NCI-H146 treated with DMSO at 0.1 percent for 48 hours (cell line): ENCODE measurements around the gene ZRANB2.

Experiments
- DNase-seq: peaks from one replicate; lab custom pipeline; 2025; ENCODE audit not compliant: unreplicated experiment; lab: John Stamatoyannopoulos, UW

The ZRANB2 gene

DNA sequence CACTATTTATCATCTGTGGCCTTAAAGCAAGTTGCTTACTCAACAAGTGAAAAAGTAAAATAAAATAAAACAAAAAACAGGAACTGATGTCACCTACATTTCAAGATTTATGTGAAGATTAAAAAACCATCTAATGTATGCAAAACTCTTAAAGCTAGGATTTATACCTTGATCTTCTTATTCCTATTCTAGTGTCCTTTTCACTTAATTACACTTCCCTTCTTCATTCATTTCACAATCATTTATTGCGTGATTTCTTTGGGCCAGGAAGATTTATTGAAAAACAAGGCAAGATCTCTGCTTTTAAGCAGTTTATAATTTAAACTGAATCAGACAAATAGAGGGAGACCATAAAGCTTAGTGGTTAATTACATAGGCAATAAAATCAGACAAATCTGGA, 51.9 kb downstream of the ZRANB2 start:
- DNase-seq: no peak

DNA sequence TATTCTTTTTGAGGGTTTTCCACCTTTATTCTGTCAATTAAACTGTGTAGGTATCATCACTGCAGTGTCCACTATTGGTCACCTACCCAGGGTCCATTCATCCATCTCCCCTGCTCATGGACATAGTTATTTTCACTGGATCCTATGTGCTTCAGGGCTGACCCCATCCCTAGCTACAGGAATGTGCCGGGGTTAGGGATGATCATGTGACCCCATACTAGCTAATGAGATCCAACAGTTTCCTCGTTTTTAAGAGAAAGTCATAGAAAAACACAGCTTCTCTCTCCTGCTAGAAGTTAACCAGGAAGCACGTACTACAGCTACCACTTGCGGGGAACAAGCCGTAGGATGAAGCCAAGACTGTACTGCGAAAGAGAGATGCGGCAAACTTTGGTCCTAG, 52.8 kb downstream of the ZRANB2 start:
- DNase-seq: no peak

DNA sequence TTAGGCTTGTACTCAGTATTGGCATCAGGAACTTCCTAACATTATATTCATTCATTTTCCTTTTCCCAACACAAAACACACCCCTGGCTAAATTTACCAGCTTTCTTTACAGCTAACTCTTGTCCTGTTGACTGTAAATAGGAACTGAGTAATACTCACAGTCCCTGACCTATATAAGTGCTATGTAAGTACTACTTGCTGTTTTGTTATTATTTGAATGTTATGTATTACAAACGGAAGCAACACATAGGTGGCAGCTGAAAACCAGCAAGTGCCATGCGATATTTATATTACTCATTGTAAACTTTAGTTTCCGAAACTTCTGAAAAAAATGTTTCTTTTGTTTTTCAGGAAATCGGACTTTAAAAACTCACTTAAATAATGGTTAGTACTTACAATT, 54.7 kb downstream of the ZRANB2 start:
- no peak for DNase-seq

DNA sequence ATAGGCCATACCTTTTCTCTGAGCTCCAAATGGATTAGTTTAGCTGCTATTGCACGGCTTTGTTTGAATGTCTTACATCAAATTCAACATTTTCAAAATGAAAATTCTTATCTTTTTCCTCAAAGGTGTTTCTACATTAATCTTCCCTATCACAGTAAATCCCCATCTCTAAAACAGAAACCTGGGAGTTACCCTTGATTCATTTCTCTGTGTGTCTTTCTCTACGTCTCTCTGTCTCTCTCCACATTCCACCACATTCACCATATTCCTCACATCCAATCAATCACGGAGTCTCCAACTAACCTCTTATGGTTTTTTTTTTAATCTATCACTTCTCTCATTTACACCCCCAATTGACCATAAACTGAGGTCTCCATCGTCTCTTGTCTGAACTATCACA, 57.3 kb downstream of the ZRANB2 start:
- DNase-seq: no peak

DNA sequence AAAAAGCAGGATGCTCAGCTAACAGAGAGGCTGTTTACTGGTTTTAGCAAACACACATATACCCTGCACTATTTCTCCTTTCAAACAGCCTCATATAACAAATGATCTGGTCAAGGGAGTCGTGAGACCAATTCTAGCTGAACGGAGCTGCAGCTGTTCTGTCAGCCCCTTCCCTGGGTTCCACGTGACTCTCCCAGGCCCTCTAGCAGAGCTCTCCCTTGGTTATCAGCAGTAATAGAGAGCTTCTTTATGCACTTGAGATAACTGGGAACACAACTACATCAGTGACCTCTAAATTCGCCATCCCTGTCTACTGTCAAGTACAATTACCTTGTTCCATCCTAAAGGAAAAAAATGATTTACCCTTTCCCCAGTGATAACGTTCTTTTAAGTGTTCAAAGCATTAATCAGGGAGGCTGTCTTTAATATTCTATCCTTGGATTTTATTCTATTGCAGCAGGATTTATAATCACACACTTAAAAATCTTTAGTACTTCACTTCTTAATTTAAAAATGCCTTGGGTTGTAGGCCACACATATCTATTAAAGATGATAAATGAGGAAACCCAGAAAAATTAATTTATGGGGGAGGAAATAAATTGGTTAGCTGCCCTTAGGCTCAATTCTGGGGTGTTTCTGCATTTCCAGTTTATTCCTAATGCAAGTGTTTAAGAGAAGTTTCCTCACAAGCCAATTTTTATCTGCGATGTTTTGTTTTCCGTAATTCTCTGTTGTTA, 61.4 kb downstream of the ZRANB2 start:
- DNase-seq: no peak

DNA sequence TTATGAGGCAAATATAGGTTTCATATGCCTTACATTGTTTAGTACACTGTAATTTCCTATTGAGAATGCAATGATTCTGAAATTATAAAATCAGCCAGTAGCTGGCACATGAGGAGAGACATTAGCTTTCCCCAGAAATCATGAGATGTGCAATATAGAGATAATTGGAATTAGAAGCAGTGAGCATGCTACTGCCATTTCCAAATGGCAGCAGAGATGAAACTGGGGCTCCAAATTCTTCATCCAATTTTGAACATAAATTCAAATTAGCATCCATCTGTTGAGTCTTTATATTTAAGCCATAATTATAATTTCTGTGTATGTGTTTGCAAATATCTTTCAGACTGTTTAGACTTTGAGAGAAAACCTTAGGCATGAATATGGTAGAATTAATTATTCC, 62.0 kb downstream of the ZRANB2 start:
- no peak for DNase-seq

DNA sequence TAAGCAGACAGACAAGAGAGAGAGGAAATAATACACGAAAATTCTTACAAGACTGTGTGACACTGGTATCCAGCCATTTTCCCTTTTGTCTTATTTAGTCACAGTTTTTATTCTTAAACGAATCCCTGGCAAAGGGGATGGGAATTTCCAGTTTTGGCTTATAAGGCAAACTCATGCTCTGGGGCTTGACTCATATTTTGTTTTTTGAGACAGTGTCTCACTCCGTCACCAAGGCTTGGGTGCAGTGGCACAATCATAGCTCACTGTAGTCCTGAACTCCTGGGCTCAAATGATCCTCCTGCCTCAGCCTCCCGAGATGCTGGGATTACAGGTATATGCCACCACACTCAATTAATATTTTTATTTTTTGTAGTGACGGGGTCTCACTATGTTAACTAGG, 65.1 kb downstream of the ZRANB2 start:
- DNase-seq: no peak

DNA sequence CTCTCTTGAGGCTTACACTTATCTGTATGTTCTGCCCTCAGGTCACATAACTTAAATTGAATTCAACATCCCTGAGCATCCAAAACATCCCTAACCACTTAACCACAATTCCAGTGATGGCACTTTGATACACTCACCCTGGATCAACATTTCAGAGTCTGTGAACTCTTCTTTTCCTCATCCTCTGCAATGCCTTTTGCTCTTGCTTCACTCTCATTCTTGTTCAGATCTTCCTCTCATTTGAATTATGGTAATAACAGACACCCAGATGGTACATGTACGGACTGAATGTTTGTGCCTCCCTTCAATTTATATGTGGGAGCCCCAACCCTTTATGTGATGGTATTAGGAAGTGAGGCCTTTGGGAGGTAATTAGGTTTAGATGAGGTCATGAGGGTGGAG, 66.7 kb downstream of the ZRANB2 start:
- no peak for DNase-seq
